Astrocyte of the cerebellum (primary cell): Measurements from ENCODE around the gene CISD3.

Source experiments
- DNase-seq: peaks from one replicate; pipeline ENCODE4 v3.0.0-alpha.2; 2011; ENCODE audit warnings: low read depth
- H3K4me3 ChIP-seq: 2 replicates; pipeline ENCODE4 v1.5.1; 2011; ENCODE audit warnings: mild to moderate bottlenecking, low read depth, low read length, moderate library complexity
- in situ Hi-C: cut with HindIII; loops from 2 replicates; pipeline ENCODE4 v1.10.0; 2017; ENCODE audit warnings: low sequenced_read_pairs
- TF ChIP-seq, protein P1 (sequence below): IDR thresholded peaks from 2 replicates; pipeline ENCODE4 v1.5.1; 2012; ENCODE audit warnings: low read length, low read depth, moderate library complexity, mild to moderate bottlenecking; ENCODE audit errors: missing control alignments

The CISD3 gene

DNA sequence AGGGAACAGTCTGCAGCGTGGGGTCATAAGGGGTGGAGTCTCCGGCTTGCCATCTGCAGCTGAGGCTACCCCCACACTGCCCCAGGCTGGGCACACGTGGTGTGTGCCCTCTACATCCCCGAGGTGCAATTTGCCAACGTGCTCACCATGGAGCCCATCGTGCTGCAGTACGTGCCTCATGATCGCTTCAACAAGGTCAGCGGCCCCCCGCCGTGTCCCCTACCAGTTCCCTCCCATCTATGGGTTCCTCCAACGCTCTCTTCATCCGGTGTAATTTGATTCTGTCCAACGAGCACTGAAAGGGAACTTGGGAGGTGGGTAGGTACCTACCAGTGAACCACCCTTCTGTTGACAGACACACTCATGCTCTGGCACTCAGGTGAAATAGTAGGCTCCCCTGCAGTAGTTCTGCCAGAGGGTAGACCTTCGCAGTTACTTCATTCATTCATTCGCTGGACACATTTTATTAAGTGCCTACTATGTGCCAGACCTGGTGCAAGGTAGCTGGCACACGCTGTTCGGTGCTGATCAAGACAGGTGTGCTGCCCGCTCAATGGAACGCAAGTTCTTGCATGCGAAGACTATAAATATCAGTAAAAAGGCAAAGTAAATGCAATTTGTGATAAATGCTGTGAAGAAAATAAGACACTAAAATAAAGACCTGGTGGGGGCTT lies 22.3 kb upstream of the CISD3 start:
- TF ChIP-seq, protein P1, sequence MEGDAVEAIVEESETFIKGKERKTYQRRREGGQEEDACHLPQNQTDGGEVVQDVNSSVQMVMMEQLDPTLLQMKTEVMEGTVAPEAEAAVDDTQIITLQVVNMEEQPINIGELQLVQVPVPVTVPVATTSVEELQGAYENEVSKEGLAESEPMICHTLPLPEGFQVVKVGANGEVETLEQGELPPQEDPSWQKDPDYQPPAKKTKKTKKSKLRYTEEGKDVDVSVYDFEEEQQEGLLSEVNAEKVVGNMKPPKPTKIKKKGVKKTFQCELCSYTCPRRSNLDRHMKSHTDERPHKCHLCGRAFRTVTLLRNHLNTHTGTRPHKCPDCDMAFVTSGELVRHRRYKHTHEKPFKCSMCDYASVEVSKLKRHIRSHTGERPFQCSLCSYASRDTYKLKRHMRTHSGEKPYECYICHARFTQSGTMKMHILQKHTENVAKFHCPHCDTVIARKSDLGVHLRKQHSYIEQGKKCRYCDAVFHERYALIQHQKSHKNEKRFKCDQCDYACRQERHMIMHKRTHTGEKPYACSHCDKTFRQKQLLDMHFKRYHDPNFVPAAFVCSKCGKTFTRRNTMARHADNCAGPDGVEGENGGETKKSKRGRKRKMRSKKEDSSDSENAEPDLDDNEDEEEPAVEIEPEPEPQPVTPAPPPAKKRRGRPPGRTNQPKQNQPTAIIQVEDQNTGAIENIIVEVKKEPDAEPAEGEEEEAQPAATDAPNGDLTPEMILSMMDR: no peak
- no peak overlapping the region for H3K4me3 ChIP-seq
- in situ Hi-C loops: no loop called here
- no peak for DNase-seq

DNA sequence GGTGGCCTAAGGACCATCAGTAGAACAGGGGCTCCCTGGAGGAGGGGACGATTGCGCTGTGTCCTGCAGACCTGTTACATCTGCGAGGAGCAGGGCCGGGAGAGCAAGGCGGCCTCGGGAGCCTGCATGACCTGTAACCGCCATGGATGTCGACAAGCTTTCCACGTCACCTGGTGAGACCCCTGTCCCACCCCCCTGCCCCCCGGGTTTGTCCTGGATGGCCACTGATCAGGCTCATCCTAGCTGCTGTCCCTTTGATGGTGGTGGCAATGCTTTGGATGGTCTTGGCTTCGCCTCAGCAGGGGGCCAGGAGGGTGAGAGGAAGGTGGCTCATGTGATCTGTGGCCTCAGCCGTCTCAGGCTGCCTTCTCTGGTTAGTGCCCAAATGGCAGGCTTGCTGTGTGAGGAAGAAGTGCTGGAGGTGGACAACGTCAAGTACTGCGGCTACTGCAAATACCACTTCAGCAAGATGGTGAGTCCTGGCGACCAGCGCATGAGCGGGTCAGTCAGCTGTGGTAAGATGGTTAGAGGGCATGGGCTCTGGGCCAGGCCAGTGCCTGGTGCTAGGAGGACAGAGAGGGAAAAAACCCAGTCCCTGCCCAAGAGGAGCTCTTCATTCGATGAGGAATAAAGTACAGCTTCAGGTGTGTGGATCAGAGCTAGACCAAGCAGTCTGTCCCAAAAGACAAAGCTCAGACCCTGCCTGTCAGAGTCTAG lies 20.9 kb upstream of the CISD3 start:
- in situ Hi-C loops: no loop called here
- H3K4me3 ChIP-seq: no peak overlapping the region
- no peak for DNase-seq
- TF ChIP-seq, protein P1: no peak

DNA sequence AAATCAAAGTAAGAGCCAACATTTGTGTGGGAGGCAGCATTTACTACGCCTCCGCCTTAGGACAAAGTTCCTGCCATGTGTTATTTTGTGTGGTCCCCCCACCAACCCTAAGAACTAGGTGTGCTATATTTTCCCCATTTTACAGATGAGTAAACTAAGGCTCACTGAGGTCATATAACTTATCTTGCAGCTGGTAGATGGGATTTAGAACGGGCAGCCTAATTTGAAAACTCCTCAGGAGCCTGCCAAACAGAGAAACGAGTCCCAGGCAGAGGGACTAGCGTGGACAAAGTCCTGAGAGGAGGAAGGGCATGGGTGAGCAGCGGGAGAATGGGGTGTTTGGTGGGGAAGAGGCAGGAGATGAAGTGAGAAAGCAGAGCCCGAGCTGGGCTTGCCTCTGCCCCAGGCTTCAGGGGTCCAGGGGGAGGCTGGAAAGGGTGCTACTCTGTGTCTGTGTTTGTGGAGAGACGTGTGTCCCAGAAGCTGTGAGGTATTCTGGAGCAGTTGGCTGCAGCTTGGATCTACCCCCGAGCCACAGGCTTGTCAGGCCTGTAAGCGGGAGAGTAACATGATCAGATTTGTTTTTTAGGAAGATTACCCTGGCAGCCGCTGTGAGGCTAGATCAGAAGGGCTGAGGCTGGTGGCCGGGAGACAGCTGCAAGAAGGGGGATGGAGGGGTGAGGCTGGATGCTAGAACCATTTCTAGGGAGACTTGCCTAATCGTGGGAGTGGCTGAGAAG lies 20.1 kb upstream of the CISD3 start:
- TF ChIP-seq, protein P1: no peak
- no peak for DNase-seq
- H3K4me3 ChIP-seq: no peak overlapping the region
- in situ Hi-C loops: no loop called here

DNA sequence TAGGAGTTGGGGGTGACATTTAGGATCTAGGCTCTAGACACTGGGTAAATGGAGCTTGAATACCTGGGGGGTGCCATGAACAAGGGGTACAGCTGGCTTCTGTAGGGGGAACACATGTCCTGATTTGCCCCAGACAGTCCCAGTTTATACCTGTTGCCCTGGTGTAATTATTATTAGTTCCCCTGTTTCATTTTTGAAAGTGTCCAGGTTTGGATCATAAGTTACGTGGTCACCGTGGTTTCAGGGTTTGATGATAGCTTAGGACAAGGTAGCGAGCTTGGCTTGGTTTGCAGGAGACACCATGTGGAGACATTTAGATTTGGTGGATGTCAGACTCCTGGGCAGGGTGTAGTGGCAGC lies 19.6 kb upstream of the CISD3 start:
- TF ChIP-seq, protein P1: no peak
- H3K4me3 ChIP-seq: no peak overlapping the region
- in situ Hi-C loops: no loop called here
- DNase-seq: no peak

DNA sequence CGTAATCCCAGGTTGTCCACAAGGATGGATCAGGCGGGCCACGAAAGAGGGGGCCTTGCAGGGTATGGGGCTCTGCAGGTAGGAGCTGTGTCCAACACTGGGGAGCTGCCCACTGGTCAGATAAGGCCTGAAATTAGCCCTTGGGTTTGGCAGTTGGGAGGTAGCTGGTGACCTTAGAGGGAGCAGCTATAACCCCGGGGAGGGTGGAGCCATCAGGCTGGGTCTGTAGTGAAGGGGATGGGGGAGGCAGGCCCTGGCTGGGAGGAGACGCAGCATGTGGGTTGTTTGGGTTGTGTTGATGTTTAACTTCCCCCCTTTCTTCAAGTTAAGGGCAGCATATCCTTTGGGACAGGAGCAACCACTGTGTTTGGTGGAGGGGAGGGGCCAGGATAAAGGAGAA lies 19.2 kb upstream of the CISD3 start:
- H3K4me3 ChIP-seq: no peak overlapping the region
- in situ Hi-C loops: no loop called here
- TF ChIP-seq, protein P1: no peak
- DNase-seq: no peak

DNA sequence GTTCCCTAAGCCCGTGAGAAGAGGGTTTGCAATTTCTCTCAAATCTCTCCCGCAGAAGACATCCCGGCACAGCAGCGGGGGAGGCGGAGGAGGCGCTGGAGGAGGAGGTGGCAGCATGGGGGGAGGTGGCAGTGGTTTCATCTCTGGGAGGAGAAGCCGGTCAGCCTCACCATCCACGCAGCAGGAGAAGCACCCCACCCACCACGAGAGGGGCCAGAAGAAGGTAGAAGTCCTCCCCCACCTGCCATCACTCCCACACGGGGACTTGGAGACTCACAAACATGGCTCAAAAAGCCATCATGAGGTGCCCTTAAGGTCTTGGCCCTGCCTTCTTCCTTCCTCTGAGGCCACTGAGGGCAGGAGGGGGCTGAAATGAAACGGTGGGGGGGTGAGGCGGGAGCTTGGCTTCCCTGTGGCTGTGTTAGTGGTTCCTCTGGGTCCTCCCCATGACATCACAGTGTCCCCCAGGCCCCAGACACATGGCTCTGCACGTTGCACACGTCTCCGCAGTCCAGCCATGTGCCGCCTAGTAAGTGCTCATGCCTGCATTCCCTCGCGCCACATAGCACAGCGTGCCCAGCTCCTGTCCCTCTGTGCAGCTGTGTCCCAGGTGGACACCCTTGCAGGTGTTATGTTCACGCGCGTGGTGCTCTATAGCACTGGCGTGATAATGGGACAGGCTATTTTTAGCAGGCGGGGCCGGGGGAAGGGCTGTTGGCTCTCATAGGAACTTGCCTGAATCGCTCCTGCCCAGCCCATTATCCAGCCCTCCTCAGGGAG lies 18.2 kb upstream of the CISD3 start:
- DNase-seq: no peak
- in situ Hi-C loops: no loop called here
- TF ChIP-seq, protein P1: no peak
- no peak overlapping the region for H3K4me3 ChIP-seq
